Measurements from ENCODE around the gene SERPIND1. TPM values are rescaled to one million over a fixed set of nuclear protein-coding genes. Genes with fewer than 3 reads are reported as not detected.
"Not testable (repeated sequence)": the region's sequence is repeated elsewhere in the genome, so short reads cannot be mapped to it uniquely, and the experiment has no call there.

The SERPIND1 gene
- total RNA-seq, 1 experiment from 2014 or later = 0.17 TPM

DNA sequence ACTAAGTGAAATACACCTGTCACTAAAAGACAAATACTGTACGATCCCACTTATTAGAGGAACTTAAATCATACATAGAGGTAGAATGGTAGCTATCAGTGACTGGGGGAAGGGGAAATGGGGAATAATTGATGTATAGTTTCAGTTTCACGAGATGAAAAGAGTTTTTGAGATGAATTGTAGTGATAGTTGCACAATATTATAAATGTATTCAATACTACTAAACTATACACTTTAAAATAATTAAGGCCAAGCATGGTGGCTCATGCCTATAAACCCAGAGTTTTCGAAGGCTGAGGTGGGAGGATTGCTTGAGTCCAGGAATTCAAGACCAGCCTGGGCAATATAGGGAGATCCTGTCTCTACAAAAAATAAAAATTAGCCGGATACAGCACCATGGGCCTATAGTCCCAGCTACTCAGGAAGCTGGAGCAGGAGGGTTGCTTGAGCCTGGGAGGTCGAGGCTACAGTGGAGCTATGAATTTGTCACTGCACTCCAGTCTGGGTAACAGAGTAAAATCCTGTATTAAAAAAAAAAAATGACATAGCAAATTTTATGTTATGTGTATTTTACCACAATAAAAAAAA, 40.4 kb downstream of the SERPIND1 start:
- no peak for DNase-seq (ENCODE audit: low read depth)

DNA sequence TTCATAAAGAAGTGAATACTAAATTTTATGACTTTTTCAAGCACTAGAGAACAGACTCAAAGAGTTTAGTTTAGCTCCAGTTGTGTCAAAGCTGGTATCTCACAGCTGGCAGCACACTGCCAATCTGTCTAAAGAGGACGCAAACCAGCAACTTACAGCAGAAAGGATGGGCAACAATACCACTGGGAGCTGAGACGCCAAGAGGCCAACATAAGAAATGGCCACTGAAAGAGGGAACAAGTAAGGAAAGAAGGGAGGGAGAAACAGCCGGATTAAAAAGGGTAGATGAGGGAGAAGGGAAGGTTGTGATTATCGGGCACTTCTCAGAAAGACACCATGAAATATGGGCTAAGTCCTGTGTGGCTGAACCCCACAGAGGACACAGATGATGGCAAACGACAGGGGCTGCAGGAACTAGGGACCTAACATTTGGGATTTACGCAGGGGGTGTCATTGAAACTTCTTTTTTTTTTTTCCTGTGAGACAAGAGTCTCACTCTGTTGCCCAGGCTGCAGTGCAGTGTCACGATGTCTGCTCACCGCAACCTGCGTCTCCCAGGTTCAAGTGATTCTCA, 41.7 kb downstream of the SERPIND1 start:
- no peak for DNase-seq (ENCODE audit: low read depth)

DNA sequence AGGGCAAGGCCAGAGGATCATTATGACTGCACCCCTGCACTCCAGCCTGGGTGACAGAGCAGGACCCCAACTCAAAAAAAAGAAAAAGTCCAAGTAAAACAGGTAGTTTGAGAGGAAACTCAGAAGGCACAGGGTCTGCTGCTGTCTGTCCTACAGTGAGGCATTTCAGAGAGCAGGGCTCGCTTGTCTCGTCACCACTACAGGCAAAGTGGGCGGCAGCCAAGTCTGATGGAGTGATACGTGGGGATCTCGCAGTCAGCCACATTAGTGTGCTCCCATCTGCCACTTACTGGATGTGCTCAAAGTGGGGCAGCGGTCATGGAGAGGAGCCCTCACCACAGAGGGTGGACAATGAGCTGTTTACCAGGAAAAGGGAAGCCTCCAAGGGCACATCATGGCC, 42.6 kb downstream of the SERPIND1 start:
- DNase-seq (ENCODE audit: low read depth) = no peak

- no peak for DNase-seq (ENCODE audit: low read depth)
These were observed 44.6 kb downstream of the SERPIND1 start for GRCh38 chr22:20818471-20818870.

DNA sequence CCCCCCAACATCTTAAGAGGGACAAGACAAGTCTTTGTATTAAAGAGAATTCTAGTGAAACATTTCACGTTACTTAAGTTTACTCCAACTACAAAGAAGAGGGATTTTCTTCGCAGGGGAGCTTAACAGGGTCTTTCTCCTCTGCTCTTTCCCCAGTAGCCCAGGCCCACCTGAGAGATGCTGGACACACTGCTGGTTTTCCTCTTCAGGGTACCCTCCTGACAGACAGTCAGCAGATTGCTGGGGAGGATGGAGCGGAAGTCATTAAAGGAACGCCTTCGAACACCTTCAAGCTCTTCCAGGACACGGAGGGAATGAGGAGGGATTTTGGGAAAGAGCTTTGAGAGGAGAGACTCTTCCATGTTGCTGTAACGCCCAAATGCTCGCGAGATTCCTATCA, 45.6 kb downstream of the SERPIND1 start:
- no peak for DNase-seq (ENCODE audit: low read depth)

- not testable (repeated sequence) for DNase-seq (ENCODE audit: low read depth)
These were observed 47.9 kb downstream of the SERPIND1 start for GRCh38 chr22:20821717-20822239.

GRCh38 chr22:20822240-20822639, 48.3 kb downstream of the SERPIND1 start:
- no peak for DNase-seq (ENCODE audit: low read depth)

GRCh38 chr22:20823264-20823663, 49.4 kb downstream of the SERPIND1 start:
- no peak for DNase-seq (ENCODE audit: low read depth)

DNA sequence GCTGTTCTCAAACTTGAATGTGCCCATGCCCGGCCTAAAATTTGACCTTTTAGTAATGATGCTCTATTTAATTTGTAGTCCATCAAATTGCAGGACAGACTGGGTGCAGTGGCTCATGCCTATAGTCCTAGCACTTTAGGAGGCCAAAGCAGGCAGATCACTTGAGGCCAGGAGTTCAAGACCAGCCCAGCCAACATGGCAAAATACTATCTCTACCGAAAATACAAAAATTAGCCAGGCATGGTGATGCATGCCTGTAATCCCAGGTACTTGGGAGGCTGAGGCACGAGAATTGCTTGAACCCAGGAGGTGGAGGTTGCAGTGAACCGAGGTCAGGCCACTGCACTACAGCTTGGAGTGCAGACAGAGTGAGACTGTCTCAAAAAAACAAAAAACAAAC, 51.3 kb downstream of the SERPIND1 start:
- not testable (repeated sequence) for DNase-seq (ENCODE audit: low read depth)

- DNase-seq (ENCODE audit: low read depth) = no peak
These were observed 51.7 kb downstream of the SERPIND1 start for GRCh38 chr22:20825624-20826023.

GRCh38 chr22:20826373-20827152, 52.6 kb downstream of the SERPIND1 start:
- not testable (repeated sequence) for DNase-seq (ENCODE audit: low read depth)

GRCh38 chr22:20829491-20830134, 55.7 kb downstream of the SERPIND1 start:
- no peak for DNase-seq (ENCODE audit: low read depth)

- no peak for DNase-seq (ENCODE audit: low read depth)
These were observed 59.3 kb downstream of the SERPIND1 start for GRCh38 chr22:20833225-20833665.

DNA sequence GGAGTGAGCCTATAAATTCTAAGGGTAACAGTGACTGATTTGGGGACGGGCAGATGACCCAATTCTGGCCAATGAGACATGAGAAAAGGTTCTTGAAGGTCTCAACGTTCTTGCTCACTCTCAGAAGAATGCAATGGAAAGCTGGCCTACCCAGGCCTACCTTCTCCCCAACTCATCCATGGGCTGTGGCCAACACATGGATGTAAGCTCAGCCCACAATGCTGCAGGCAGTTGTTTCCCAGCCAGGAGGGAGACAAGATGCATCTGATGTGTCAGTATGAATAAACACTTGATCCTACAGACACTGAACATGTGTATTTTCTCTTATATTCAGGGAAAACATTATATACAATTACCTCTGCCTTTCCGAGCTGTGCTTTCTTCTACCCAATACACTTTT, 60.3 kb downstream of the SERPIND1 start:
- no peak for DNase-seq (ENCODE audit: low read depth)

DNA sequence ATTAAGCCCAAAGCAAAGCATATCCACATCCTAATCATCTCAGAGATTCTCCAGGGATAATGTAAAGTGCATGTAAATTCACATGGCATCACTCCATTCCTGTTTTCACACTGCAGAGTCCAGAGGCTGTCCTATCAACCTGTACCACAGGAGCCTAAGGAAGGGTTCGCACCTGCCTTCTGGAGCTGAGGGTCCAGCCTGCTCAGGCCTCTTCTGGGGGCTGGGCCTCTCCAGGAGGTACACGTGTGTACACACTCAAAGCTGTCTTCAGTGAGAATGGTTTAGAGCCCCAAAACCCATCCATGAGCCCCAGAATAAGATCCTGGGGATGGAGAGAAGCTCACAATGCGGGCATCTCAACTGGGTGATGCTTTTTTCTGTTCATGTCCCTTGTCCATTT, 60.8 kb downstream of the SERPIND1 start:
- no peak for DNase-seq (ENCODE audit: low read depth)

Other genes starting within 250 kb of the SERPIND1 start
- 13.0 and 15.7 TPM in 2 replicates for gene PI4KA, start 84.7 kb downstream of the SERPIND1 start, total RNA-seq (2014; rRNA removed; shearing (Covaris generic))
- 5.4 and 6.6 TPM in 2 replicates for gene SNAP29, start 84.9 kb downstream of the SERPIND1 start, total RNA-seq (2014; rRNA removed; shearing (Covaris generic))
- 32.2 and 33.8 TPM in 2 replicates for gene CRKL, start 143.3 kb downstream of the SERPIND1 start, total RNA-seq (2014; rRNA removed; shearing (Covaris generic))
- gene AIFM3, start 193.1 kb downstream of the SERPIND1 start, total RNA-seq (2014; rRNA removed; shearing (Covaris generic)) = 2.0 TPM in 1 of 2 replicates, not detected in the other
- 19.1 and 22.9 TPM in 2 replicates for gene LZTR1, start 208.2 kb downstream of the SERPIND1 start, total RNA-seq (2014; rRNA removed; shearing (Covaris generic))
- 42.3 and 58.3 TPM in 2 replicates for gene THAP7, start 228.0 kb downstream of the SERPIND1 start, total RNA-seq (2014; rRNA removed; shearing (Covaris generic))
- 1.3 and 1.6 TPM in 2 replicates for gene P2RX6, start 241.1 kb downstream of the SERPIND1 start, total RNA-seq (2014; rRNA removed; shearing (Covaris generic))